ENCODE measurements around the gene RGCC.
"Not testable (repeated sequence)": the region's sequence is repeated elsewhere in the genome, so short reads cannot be mapped to it uniquely, and the experiment has no call there.

RGCC gene

GRCh38 chr13:41456768-41457588 is at the start of gene RGCC:
Gene RGCC, plus strand, starts transcription at chr13:41457550. Its CDS starts 158 bp downstream, at chr13:41457708.
- DNase-seq (ENCODE audit: low spot score): peak; percentile 84

- no peak for DNase-seq (ENCODE audit: low spot score)
Observed at GRCh38 chr13:41408121-41408520, 49.2 kb upstream of the RGCC start.

GRCh38 chr13:41408746-41409145 is 48.6 kb upstream of the RGCC start:
- no peak for DNase-seq (ENCODE audit: low spot score)

- no peak for DNase-seq (ENCODE audit: low spot score)
Observed at GRCh38 chr13:41409611-41410010, 47.7 kb upstream of the RGCC start.

GRCh38 chr13:41411060-41411459 is 46.3 kb upstream of the RGCC start:
- DNase-seq (ENCODE audit: low spot score): no peak

GRCh38 chr13:41411522-41411921 is 45.8 kb upstream of the RGCC start:
- DNase-seq (ENCODE audit: low spot score): peak; percentile 39

GRCh38 chr13:41413872-41414271 is 43.5 kb upstream of the RGCC start:
- DNase-seq (ENCODE audit: low spot score): no peak

- no peak for DNase-seq (ENCODE audit: low spot score)
Observed at GRCh38 chr13:41416276-41416675, 41.1 kb upstream of the RGCC start.

GRCh38 chr13:41418027-41418426 is 39.3 kb upstream of the RGCC start:
- no peak for DNase-seq (ENCODE audit: low spot score)

- no peak for DNase-seq (ENCODE audit: low spot score)
Observed at GRCh38 chr13:41418731-41419130, 38.6 kb upstream of the RGCC start.

GRCh38 chr13:41419206-41419605 is 38.1 kb upstream of the RGCC start:
- DNase-seq (ENCODE audit: low spot score): no peak

GRCh38 chr13:41420146-41420545 is 37.2 kb upstream of the RGCC start:
- DNase-seq (ENCODE audit: low spot score): no peak

- not testable (repeated sequence) for DNase-seq (ENCODE audit: low spot score)
Observed at GRCh38 chr13:41421330-41421729, 36.0 kb upstream of the RGCC start.

GRCh38 chr13:41421983-41422382 is 35.4 kb upstream of the RGCC start:
- not testable (repeated sequence) for DNase-seq (ENCODE audit: low spot score)

- not testable (repeated sequence) for DNase-seq (ENCODE audit: low spot score)
Observed at GRCh38 chr13:41423259-41423658, 34.1 kb upstream of the RGCC start.

- DNase-seq (ENCODE audit: low spot score): not testable (repeated sequence)
Observed at GRCh38 chr13:41424675-41425074, 32.7 kb upstream of the RGCC start.

- DNase-seq (ENCODE audit: low spot score): no peak
Observed at GRCh38 chr13:41426047-41426446, 31.3 kb upstream of the RGCC start.

- DNase-seq (ENCODE audit: low spot score): no peak
Observed at GRCh38 chr13:41427666-41428065, 29.7 kb upstream of the RGCC start.

- DNase-seq (ENCODE audit: low spot score): peak; percentile 19
Observed at GRCh38 chr13:41428155-41428554, 29.2 kb upstream of the RGCC start.

GRCh38 chr13:41434030-41434429 is 23.3 kb upstream of the RGCC start:
- DNase-seq (ENCODE audit: low spot score): not testable (repeated sequence)

GRCh38 chr13:41434831-41435520 is 22.4 kb upstream of the RGCC start:
- DNase-seq (ENCODE audit: low spot score): no peak

GRCh38 chr13:41443969-41444368 is 13.4 kb upstream of the RGCC start:
- DNase-seq (ENCODE audit: low spot score): no peak

GRCh38 chr13:41452462-41452861 is 4.9 kb upstream of the RGCC start:
- DNase-seq (ENCODE audit: low spot score): no peak
